HEK293T (cell line): ENCODE data around the gene SLMAP.

ENCODE experiments used
- CTCF ChIA-PET: fragments of 350-600 bp; formaldehyde crosslinking; extraction: SDS; loops from one replicate; lab custom pipeline; 2021; ENCODE audit warnings: antibody characterized with exemption, inconsistent platforms; lab: Yijun Ruan, JAX
- POLR2A ChIA-PET: fragments of 350-600 bp; formaldehyde crosslinking; extraction: SDS; loops from one replicate; lab custom pipeline; 2020; ENCODE audit warnings: antibody characterized with exemption, inconsistent platforms; lab: Yijun Ruan, JAX
- DNase-seq: peaks from one replicate; pipeline ENCODE4 v3.0.0; 2012; ENCODE audit warnings: mixed read lengths; ENCODE audit errors: extremely low spot score
- ARNT ChIP-seq: fragments of 450-650 bp; IDR thresholded peaks from 2 replicates; pipeline ENCODE4 v1.6.1; 2017; ENCODE audit warnings: mild to moderate bottlenecking
- BHLHE40 ChIP-seq: fragments of 450-650 bp; IDR thresholded peaks from 2 replicates; pipeline ENCODE4 v1.6.1; 2016; ENCODE audit warnings: mild to moderate bottlenecking, moderate library complexity, borderline replicate concordance
- CTBP1 ChIP-seq: fragments of 450-650 bp; IDR thresholded peaks from 2 replicates; pipeline ENCODE4 v1.6.1; 2016; ENCODE audit warnings: borderline replicate concordance
- ELF4 ChIP-seq: fragments of 450-650 bp; IDR thresholded peaks from 2 replicates; pipeline ENCODE4 v1.6.1; 2017; ENCODE audit warnings: antibody characterized with exemption
- FOXA1 ChIP-seq: fragments of 450-650 bp; IDR thresholded peaks from 2 replicates; pipeline ENCODE4 v1.6.1; 2016; ENCODE audit warnings: mild to moderate bottlenecking
- FOXK2 ChIP-seq: fragments of 450-650 bp; IDR thresholded peaks from 2 replicates; pipeline ENCODE4 v1.6.1; 2016; ENCODE audit warnings: mild to moderate bottlenecking
- FOXM1 ChIP-seq: fragments of 450-650 bp; IDR thresholded peaks from 2 replicates; pipeline ENCODE4 v1.6.1; 2017; ENCODE audit warnings: mild to moderate bottlenecking, borderline replicate concordance
- HDGF ChIP-seq: fragments of 450-650 bp; IDR thresholded peaks from 2 replicates; pipeline ENCODE4 v1.6.1; 2017; ENCODE audit warnings: antibody characterized with exemption, borderline replicate concordance
- L3MBTL2 ChIP-seq: fragments of 450-650 bp; conservative IDR thresholded peaks from 2 replicates; pipeline ENCODE4 v1.6.1; 2016; ENCODE audit warnings: mild to moderate bottlenecking
- LEF1 ChIP-seq: fragments of 450-650 bp; IDR thresholded peaks from 2 replicates; pipeline ENCODE4 v1.6.1; 2017; ENCODE audit warnings: mild to moderate bottlenecking, borderline replicate concordance
- NFRKB ChIP-seq: fragments of 450-650 bp; IDR thresholded peaks from 2 replicates; pipeline ENCODE4 v1.6.1; 2016; ENCODE audit warnings: mild to moderate bottlenecking, moderate library complexity
- SP1 ChIP-seq: fragments of 450-650 bp; IDR thresholded peaks from 2 replicates; pipeline ENCODE4 v1.6.1; 2017
- SUZ12 ChIP-seq: fragments of 450-650 bp; IDR thresholded peaks from 2 replicates; pipeline ENCODE4 v1.6.1; 2016; ENCODE audit warnings: mild to moderate bottlenecking
- TARDBP ChIP-seq: fragments of 450-650 bp; IDR thresholded peaks from 2 replicates; pipeline ENCODE4 v1.6.1; 2016
- ZNF384 ChIP-seq: fragments of 450-650 bp; IDR thresholded peaks from 2 replicates; pipeline ENCODE4 v1.6.1; 2016
- TF ChIP-seq, protein P1 (sequence below): fragments of 450-650 bp; IDR thresholded peaks from 2 replicates; pipeline ENCODE4 v1.6.1; 2016

Gene SLMAP

DNA sequence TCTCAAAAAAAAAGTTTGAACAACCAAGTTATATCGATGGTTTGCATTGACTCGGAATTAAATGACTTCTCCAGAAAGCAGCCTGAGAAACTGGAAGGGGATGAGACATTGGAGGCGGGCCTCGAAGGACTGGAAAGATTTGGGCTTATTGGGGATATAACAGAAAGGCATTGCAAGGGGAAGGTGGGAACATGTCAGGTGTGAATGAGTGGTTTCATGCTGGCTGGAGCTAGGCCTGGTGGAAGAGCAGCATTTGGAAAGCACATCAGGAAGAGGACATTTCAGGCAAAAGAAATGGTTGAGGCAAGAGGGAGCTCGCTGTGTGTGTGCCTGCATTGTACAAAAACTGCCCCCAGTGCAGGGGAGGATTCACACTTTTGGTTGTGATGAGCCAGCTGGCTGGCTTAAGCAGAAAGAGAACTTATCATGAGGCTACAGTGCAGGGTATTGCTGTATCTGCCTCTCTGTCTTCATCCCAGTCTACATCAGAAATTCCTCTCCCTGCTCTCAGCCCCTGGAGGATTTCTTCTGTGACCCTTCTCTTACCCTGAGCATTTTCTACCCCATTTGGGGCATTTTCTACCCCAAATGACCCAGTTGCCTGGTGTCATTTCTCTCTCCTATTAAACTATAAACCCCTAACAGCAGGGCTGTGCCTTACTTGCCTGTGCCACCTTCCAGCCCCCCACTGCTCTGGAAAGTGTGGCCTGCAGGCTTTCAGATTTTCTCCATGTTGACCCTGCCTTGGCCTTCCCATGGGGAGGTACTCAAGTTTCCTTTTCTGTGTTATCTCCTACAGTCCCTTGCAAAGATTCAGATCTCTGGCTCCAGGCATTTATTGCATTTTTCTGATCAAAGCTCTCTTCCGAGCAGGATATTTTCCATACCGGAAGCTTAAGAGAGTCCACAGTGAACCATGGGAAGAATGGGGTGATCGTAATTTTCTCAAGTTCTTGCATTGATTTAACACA lies 187.7 kb downstream of the SLMAP start:
- TF ChIP-seq LEF1 (no peak), NFRKB (no peak), SP1 (no peak), ZNF384 (no peak), HDGF (no peak), L3MBTL2 (no peak), SUZ12 (no peak)
- CTCF ChIA-PET: no interaction called here
- POLR2A ChIA-PET: no interaction called here
- DNase-seq: no peak

DNA sequence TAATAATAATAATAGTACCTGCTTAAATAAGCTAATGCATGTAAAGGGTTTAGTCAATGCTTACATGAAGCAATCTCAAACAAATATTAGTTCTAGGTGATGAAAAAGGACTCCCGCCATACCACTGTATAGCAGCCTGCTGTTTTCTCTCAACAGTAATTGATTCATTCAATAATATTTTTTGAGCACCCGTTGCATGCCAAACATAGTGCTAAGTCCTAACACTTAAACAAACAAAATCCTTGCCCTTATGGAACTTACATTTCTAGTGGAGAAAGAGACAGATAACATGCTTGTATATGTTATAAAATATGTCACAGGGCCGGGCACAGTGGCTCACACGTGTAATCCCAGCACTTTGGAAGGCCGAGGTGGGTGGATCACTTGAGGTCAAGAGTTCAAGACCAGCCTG lies 190.9 kb downstream of the SLMAP start:
- no peak for DNase-seq
- TF ChIP-seq L3MBTL2 (no peak), FOXM1 (no peak), BHLHE40 (no peak), ARNT (no peak), SP1 (no peak), FOXA1 (no peak), LEF1 (no peak), TARDBP (no peak), ELF4 (no peak)
- TF ChIP-seq, protein P1, sequence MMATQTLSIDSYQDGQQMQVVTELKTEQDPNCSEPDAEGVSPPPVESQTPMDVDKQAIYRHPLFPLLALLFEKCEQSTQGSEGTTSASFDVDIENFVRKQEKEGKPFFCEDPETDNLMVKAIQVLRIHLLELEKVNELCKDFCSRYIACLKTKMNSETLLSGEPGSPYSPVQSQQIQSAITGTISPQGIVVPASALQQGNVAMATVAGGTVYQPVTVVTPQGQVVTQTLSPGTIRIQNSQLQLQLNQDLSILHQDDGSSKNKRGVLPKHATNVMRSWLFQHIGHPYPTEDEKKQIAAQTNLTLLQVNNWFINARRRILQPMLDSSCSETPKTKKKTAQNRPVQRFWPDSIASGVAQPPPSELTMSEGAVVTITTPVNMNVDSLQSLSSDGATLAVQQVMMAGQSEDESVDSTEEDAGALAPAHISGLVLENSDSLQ: no peak
- ChIA-PET CTCF (no interaction called here), POLR2A (no interaction called here)

DNA sequence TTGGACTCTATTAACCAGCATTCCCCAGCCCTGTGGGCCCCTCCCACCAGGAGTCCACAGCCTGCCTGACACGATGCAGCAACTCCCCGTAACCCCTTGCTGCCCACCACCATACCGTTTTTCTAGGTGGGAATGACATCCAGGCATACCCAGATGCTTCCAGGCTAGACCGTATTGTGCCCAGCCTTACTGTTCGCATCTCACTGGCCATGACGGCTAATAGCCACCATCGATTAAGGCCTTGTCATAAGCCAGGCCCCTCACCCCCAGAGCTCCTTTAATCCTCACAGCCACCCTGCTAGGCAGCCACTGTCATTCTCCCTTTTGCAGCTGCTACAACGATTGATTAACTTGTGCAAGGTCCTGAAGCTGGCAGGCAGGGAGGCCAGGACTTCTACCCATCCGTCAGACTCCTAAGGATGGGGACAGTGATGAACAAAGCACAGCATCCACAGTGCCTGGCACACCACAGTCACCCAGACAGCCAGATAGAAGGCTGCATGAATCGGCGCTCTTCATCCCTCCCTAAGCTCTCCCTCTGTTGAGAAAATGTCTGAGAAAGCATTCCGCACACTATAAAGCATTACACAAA lies 192.1 kb downstream of the SLMAP start:
- DNase-seq: no peak
- TF ChIP-seq, protein P1: no peak
- TF ChIP-seq SP1: no peak
- TF ChIP-seq TARDBP: no peak
- ChIA-PET POLR2A (no interaction called here), CTCF (no interaction called here)

DNA sequence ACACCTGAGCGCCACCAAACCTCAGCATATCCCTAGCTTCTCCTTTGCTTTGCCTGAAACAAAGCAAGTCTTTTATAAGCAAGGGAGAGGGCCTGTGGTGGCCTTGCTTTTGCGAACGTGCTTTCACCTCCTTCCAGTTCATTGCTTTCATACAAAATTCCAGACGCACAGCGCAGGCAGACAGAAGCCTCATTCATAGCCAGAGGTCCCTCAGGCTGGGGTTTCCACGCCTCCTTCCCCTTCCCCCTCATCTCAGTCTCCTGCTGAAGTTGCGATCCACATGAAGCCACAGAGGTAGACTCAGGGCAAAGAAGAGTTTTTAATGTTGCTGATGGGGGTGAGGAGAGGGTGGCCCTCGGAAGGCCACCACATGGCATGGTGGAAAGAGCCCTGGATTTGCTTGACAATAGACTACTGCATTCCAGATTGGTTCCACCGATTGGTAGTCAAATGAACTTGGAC lies 192.7 kb downstream of the SLMAP start:
- ChIA-PET POLR2A (no interaction called here), CTCF (no interaction called here)
- TF ChIP-seq ARNT (no peak), FOXA1 (no peak), TARDBP (no peak), L3MBTL2 (no peak), ELF4 (no peak), SUZ12 (no peak), LEF1 (no peak), SP1 (no peak), BHLHE40 (no peak)
- DNase-seq: no peak

DNA sequence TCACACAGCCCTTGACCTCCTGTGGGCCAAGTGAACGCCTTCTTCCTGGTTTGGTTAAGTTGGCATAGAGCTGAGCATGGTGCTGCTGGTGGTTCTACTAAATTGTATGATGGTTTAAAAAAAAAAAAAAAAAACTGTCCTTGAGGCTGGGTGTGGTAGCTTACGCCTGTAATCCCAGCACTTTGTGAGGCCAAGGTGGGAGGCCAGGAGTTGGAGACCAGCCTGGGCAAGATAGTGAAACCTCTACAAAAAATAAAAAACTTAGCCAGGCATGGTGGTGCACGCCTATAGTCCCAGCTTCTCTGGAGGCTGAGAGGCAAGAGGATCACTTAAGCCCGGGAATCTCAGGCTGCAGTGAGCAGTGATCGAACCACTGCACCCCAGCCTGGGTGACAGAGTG lies 193.2 kb downstream of the SLMAP start:
- TF ChIP-seq FOXK2 (no peak), ZNF384 (no peak), SP1 (no peak), NFRKB (no peak), CTBP1 (no peak)
- TF ChIP-seq, protein P1: no peak
- no peak for DNase-seq
- POLR2A ChIA-PET: no interaction called here
- CTCF ChIA-PET: interaction anchor here (0.7 kb wide), 1 partner anchor 48 kb away, joined by 3 read pairs; no protein-coding TSS in a partner anchor

DNA sequence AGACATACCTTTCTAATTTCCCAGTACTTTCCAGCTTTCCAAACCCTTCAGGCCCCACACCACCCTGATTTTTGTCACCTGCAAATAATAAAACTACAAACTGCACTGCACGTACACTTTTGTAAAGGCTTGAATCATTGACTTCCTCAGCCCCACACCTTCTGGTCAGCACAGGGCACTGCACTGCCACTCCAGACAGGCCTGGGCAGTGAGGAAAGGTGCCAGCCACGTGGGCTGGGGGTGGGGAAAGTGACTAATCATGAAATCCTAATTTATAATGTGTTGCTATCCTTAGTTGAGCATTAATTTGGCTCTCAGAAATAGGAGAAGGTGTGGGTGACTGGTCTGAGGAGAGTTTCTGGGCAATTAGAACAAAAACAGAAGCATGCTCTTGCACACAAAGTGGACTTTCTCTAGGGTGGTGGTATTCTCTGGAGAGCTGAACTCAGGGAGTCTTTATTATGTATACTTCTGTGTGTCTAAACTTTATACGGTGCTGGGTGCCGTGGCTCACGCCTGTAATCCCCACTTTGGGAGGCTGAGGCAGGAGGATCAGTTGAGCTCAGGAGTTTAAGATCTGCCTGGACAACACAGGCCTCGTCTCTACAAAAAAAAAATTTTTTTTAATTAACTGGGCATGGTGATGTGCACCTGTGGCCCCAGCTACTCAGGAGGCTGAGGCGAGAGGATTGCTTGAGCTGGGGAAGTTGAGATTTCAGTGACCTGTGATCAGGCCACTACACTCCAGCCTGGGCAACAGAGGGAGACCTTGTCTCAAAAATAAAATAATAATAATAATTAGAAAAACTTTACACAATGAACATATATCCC lies 193.9 kb downstream of the SLMAP start:
- ChIA-PET CTCF (interaction anchor here (0.7 kb wide), 1 partner anchor 47 kb away, joined by 3 read pairs; no protein-coding TSS in a partner anchor), POLR2A (no interaction called here)
- no peak for DNase-seq
- TF ChIP-seq LEF1 (no peak), FOXA1 (no peak), SUZ12 (no peak), FOXK2 (no peak), ZNF384 (no peak), TARDBP (no peak), SP1 (no peak), FOXM1 (no peak), HDGF (no peak), L3MBTL2 (no peak), ELF4 (no peak), CTBP1 (no peak), NFRKB (no peak)
